Fibroblast of skin of back (primary cell): ENCODE data around the gene POLR2M.

Experiments
- DNase-seq: peaks from one replicate; pipeline ENCODE4 v3.0.0-alpha.2; 2013

Gene POLR2M

GRCh38 chr15:57692709-57693108 lies 13.8 kb upstream of the POLR2M start:
- DNase-seq = peak; percentile 60

- peak; percentile 66 for DNase-seq
These were observed 12.2 kb upstream of the POLR2M start for GRCh38 chr15:57694279-57694678.

GRCh38 chr15:57696146-57696545 lies 10.4 kb upstream of the POLR2M start:
- no peak for DNase-seq

- peak; percentile 82 for DNase-seq
These were observed 8.9 kb upstream of the POLR2M start for GRCh38 chr15:57697588-57697987.

- no peak for DNase-seq
These were observed 8.3 kb upstream of the POLR2M start for GRCh38 chr15:57698243-57698642.

- DNase-seq = no peak
These were observed 7.5 kb upstream of the POLR2M start for GRCh38 chr15:57698991-57699390.

GRCh38 chr15:57703387-57703786 lies 3.1 kb upstream of the POLR2M start:
- no peak for DNase-seq

- DNase-seq = no peak
These were observed 2.1 kb upstream of the POLR2M start for GRCh38 chr15:57704441-57704840.

- no peak for DNase-seq
These were observed 639 bp upstream of the POLR2M start for GRCh38 chr15:57705746-57706404.

GRCh38 chr15:57708047-57708446 lies 1.5 kb downstream of the POLR2M start:
- peak; percentile 43 for DNase-seq

GRCh38 chr15:57718309-57718708 lies 11.8 kb downstream of the POLR2M start:
- DNase-seq = no peak

- no peak for DNase-seq
These were observed 14.4 kb downstream of the POLR2M start for GRCh38 chr15:57720867-57721266.

- peak; percentile 67 for DNase-seq
These were observed 19.9 kb downstream of the POLR2M start for GRCh38 chr15:57726411-57726810.

- DNase-seq = peak; percentile 26
These were observed 20.5 kb downstream of the POLR2M start for GRCh38 chr15:57727031-57727430.

GRCh38 chr15:57728436-57728835 lies 21.9 kb downstream of the POLR2M start:
- no peak for DNase-seq

GRCh38 chr15:57730876-57731275 lies 24.4 kb downstream of the POLR2M start:
- no peak for DNase-seq

- DNase-seq = no peak
These were observed 25.1 kb downstream of the POLR2M start for GRCh38 chr15:57731530-57732103.

- peak; percentile 59 for DNase-seq
These were observed 26.2 kb downstream of the POLR2M start for GRCh38 chr15:57732526-57733331.

GRCh38 chr15:57734860-57735259 lies 28.3 kb downstream of the POLR2M start:
- DNase-seq = peak; percentile 12

GRCh38 chr15:57735431-57735830 lies 28.9 kb downstream of the POLR2M start:
- DNase-seq = no peak

- DNase-seq = no peak
These were observed 29.4 kb downstream of the POLR2M start for GRCh38 chr15:57735891-57736290.

- no peak for DNase-seq
These were observed 30.1 kb downstream of the POLR2M start for GRCh38 chr15:57736591-57736990.

- DNase-seq = no peak
These were observed 32.3 kb downstream of the POLR2M start for GRCh38 chr15:57738734-57739237.

GRCh38 chr15:57740048-57740447 lies 33.5 kb downstream of the POLR2M start:
- no peak for DNase-seq
